CD4-positive, CD25-positive, alpha-beta regulatory T cell (primary cell): ENCODE data around the gene POLR2E. TPM values are rescaled to one million over a fixed set of nuclear protein-coding genes. Genes with fewer than 3 reads are reported as not detected.

Experiments
- ATAC-seq, 2 donors: fragments of 150-1000 bp; cut with Tn5 transposase; one replicate each; pipeline ENCODE4 v1.10.0; 2021; ENCODE audit warnings: low read depth in 2 of 2, moderate number of reproducible peaks in 2 of 2, moderate library complexity in 1 of 2
- DNase-seq, 3 donors: peaks; one replicate each; pipeline versions ENCODE4 v3.0.0 to v3.0.0-alpha.2; 2012 to 2022; ENCODE audit warnings: mixed read lengths in 1 of 3
- H3K27ac ChIP-seq: one replicate; pipeline ENCODE4 v1.7.0; 2013; ENCODE audit warnings: mild to moderate bottlenecking, low read length; ENCODE audit not compliant: insufficient read depth, poor library complexity, severe bottlenecking
- H3K27me3 ChIP-seq: one replicate; pipeline ENCODE4 v1.7.0; 2013; ENCODE audit warnings: low read length; ENCODE audit not compliant: control insufficient read depth, insufficient read depth
- H3K36me3 ChIP-seq: one replicate; pipeline ENCODE4 v1.7.0; 2013; ENCODE audit warnings: mild to moderate bottlenecking, low read length, moderate library complexity; ENCODE audit not compliant: control insufficient read depth, insufficient read depth
- H3K4me1 ChIP-seq: 2 replicates; pipeline ENCODE4 v1.7.0; 2013; ENCODE audit warnings: mild to moderate bottlenecking, low read length; ENCODE audit not compliant: insufficient read depth, control insufficient read depth, poor library complexity, severe bottlenecking
- H3K4me3 ChIP-seq: one replicate; pipeline ENCODE4 v1.7.0; 2013; ENCODE audit warnings: low read depth, mild to moderate bottlenecking, low read length, moderate library complexity
- H3K9me3 ChIP-seq, 2 experiments: 1 replicate in 1 of 2; 2 replicates in 1 of 2; pipeline ENCODE4 v1.7.0; 2013; ENCODE audit warnings: low read length in 2 of 2, mild to moderate bottlenecking in 1 of 2, moderate library complexity in 1 of 2; ENCODE audit not compliant: control insufficient read depth in 2 of 2
- H3K27ac Mint-ChIP-seq, 3 donors: one replicate each; pipeline ENCODE4 v1.8.0; 2020 to 2022; ENCODE audit warnings: mild to moderate bottlenecking in 3 of 3, mixed read lengths in 3 of 3, moderate library complexity in 2 of 3
- H3K27me3 Mint-ChIP-seq: one replicate; pipeline ENCODE4 v1.8.0; 2022; ENCODE audit warnings: mild to moderate bottlenecking, mixed read lengths
- H3K36me3 Mint-ChIP-seq: one replicate; pipeline ENCODE4 v1.8.0; 2020; ENCODE audit warnings: mixed read lengths
- H3K4me1 Mint-ChIP-seq, 4 donors: one replicate each; pipeline ENCODE4 v1.8.0; 2020 to 2022; ENCODE audit warnings: mixed read lengths in 4 of 4, mild to moderate bottlenecking in 1 of 4
- H3K4me3 Mint-ChIP-seq, 4 donors: one replicate each; pipeline ENCODE4 v1.8.0; 2020 to 2022; ENCODE audit warnings: mild to moderate bottlenecking in 4 of 4, mixed read lengths in 4 of 4, moderate library complexity in 3 of 4
- H3K9me3 Mint-ChIP-seq, 7 donors: one replicate each; pipeline ENCODE4 v1.8.0; 2020 to 2022; ENCODE audit warnings: mixed read lengths in 7 of 7, mild to moderate bottlenecking in 3 of 7, moderate library complexity in 2 of 7
- polyA plus RNA-seq, 4 donors: library from polyadenylated mRNA; unstranded; fragments of 300-500 nt; fragmentation: Illumina TruSeq; gene quantifications; one replicate each; pipeline ENCODE4 v1.2.3, GENCODE V29; 2021
- total RNA-seq: library from RNA; stranded (reverse); gene quantifications from one replicate; pipeline ENCODE4 v1.2.3, GENCODE V29; 2022

The POLR2E gene
- total and polyA plus RNA-seq, 5 donors from 2014 or later = 72.4 to 145 (median 125) TPM

- no peaks in the 10 kb centered on the region for H3K27me3 ChIP-seq
- Mint-ChIP-seq H3K36me3 (no peaks in the 10 kb centered on the region), H3K9me3 (peaks cover 0 to 2% (median 0%) of the 10 kb centered on the region in 7 donors), H3K27ac (peak overlapping the region in 1 of 3 donors; percentile 15), H3K4me3 (peak overlapping the region; percentile 89 to 96 (median 91)), H3K4me1 (peaks cover 3 to 49% (median 19%) of the 10 kb centered on the region in 4 donors), H3K27me3 (peaks cover 6% of the 10 kb centered on the region)
- H3K36me3 ChIP-seq = no peaks in the 10 kb centered on the region
- ATAC-seq = no peak
- H3K9me3 ChIP-seq = no peaks in the 10 kb centered on the region
- H3K4me3 ChIP-seq = no peak overlapping the region
- no peak for DNase-seq
- peaks cover 53% of the 10 kb centered on the region for H3K4me1 ChIP-seq
- H3K27ac ChIP-seq = no peak overlapping the region
Measured at GRCh38 chr19:1093330-1093729, 1.8 kb downstream of the POLR2E start.

GRCh38 chr19:1091544-1092175, 3.5 kb downstream of the POLR2E start:
- ATAC-seq (no peak), DNase-seq (no peak)
- peaks cover 0 to 2% (median 0%) of the 10 kb centered on the region in 7 donors for H3K9me3 Mint-ChIP-seq
- peak overlapping the region in 1 of 4 donors; percentile 89 for H3K4me3 Mint-ChIP-seq
- peaks cover 69% of the 10 kb centered on the region for H3K4me1 ChIP-seq
- no peaks in the 10 kb centered on the region for H3K27me3 ChIP-seq
- no peaks in the 10 kb centered on the region for H3K9me3 ChIP-seq
- H3K4me1 Mint-ChIP-seq = peaks cover 8 to 55% (median 26%) of the 10 kb centered on the region in 4 donors
- no peak overlapping the region for H3K27ac Mint-ChIP-seq
- peaks cover 6% of the 10 kb centered on the region for H3K27me3 Mint-ChIP-seq
- H3K36me3 ChIP-seq = peaks cover 5% of the 10 kb centered on the region
- H3K4me3 ChIP-seq = no peak overlapping the region
- no peak overlapping the region for H3K27ac ChIP-seq
- H3K36me3 Mint-ChIP-seq = peaks cover 7% of the 10 kb centered on the region

- peaks cover 6 to 54% (median 22%) of the 10 kb centered on the region in 4 donors for H3K4me1 Mint-ChIP-seq
- no peak overlapping the region for H3K27ac ChIP-seq
- H3K9me3 Mint-ChIP-seq = peaks cover 0 to 2% (median 0%) of the 10 kb centered on the region in 7 donors
- peaks cover 68% of the 10 kb centered on the region for H3K4me1 ChIP-seq
- H3K4me3 Mint-ChIP-seq = peak overlapping the region in 2 of 4 donors; percentile 35 to 65
- H3K4me3 ChIP-seq = no peak overlapping the region
- peaks cover 7% of the 10 kb centered on the region for H3K36me3 Mint-ChIP-seq
- H3K27me3 Mint-ChIP-seq = peaks cover 4% of the 10 kb centered on the region
- no peaks in the 10 kb centered on the region for H3K27me3 ChIP-seq
- no peak for ATAC-seq
- H3K27ac Mint-ChIP-seq = no peak overlapping the region
- no peaks in the 10 kb centered on the region for H3K9me3 ChIP-seq
- no peak for DNase-seq
- peaks cover 12% of the 10 kb centered on the region for H3K36me3 ChIP-seq
Measured at GRCh38 chr19:1090731-1091543, 4.2 kb downstream of the POLR2E start.

GRCh38 chr19:1089891-1090290, 5.3 kb downstream of the POLR2E start:
- Mint-ChIP-seq H3K4me3 (no peak overlapping the region), H3K4me1 (peaks cover 4 to 52% (median 18%) of the 10 kb centered on the region in 4 donors), H3K36me3 (peaks cover 14% of the 10 kb centered on the region), H3K27me3 (no peaks in the 10 kb centered on the region), H3K9me3 (peaks cover 0 to 2% (median 0%) of the 10 kb centered on the region in 7 donors), H3K27ac (no peak overlapping the region)
- H3K36me3 ChIP-seq = peaks cover 23% of the 10 kb centered on the region
- H3K27me3 ChIP-seq = no peaks in the 10 kb centered on the region
- peaks cover 67% of the 10 kb centered on the region for H3K4me1 ChIP-seq
- DNase-seq (no peak), ATAC-seq (no peak)
- H3K9me3 ChIP-seq = no peaks in the 10 kb centered on the region
- H3K4me3 ChIP-seq = no peak overlapping the region
- no peak overlapping the region for H3K27ac ChIP-seq

GRCh38 chr19:1089126-1089771, 5.9 kb downstream of the POLR2E start:
- H3K36me3 Mint-ChIP-seq = peaks cover 19% of the 10 kb centered on the region
- peak overlapping the region; percentile 76 for H3K27ac ChIP-seq
- peaks cover 4 to 54% (median 19%) of the 10 kb centered on the region in 4 donors for H3K4me1 Mint-ChIP-seq
- H3K27ac Mint-ChIP-seq = peak overlapping the region in 1 of 3 donors; percentile 94
- DNase-seq (no peak), ATAC-seq (no peak)
- no peaks in the 10 kb centered on the region for H3K27me3 ChIP-seq
- H3K4me1 ChIP-seq = peaks cover 62% of the 10 kb centered on the region
- no peaks in the 10 kb centered on the region for H3K27me3 Mint-ChIP-seq
- H3K9me3 Mint-ChIP-seq = peaks cover 0 to 2% (median 0%) of the 10 kb centered on the region in 7 donors
- H3K36me3 ChIP-seq = peaks cover 29% of the 10 kb centered on the region
- no peak overlapping the region for H3K4me3 ChIP-seq
- no peak overlapping the region for H3K4me3 Mint-ChIP-seq
- no peaks in the 10 kb centered on the region for H3K9me3 ChIP-seq

GRCh38 chr19:1088416-1089010, 6.7 kb downstream of the POLR2E start:
- DNase-seq = peak in 1 of 3 donors; percentile 58
- peak overlapping the region; percentile 27 to 92 (median 49) for H3K4me3 Mint-ChIP-seq
- H3K36me3 ChIP-seq = peaks cover 36% of the 10 kb centered on the region
- peak overlapping the region; percentile 88 to 94 (median 90) for H3K27ac Mint-ChIP-seq
- no peaks in the 10 kb centered on the region for H3K27me3 ChIP-seq
- peaks cover 55% of the 10 kb centered on the region for H3K4me1 ChIP-seq
- ATAC-seq = peak in 1 of 2 donors; percentile 19
- H3K4me3 ChIP-seq = no peak overlapping the region
- H3K9me3 Mint-ChIP-seq = peaks cover 0 to 5% (median 0%) of the 10 kb centered on the region in 7 donors
- peaks cover 4 to 52% (median 17%) of the 10 kb centered on the region in 4 donors for H3K4me1 Mint-ChIP-seq
- peaks cover 19% of the 10 kb centered on the region for H3K36me3 Mint-ChIP-seq
- H3K9me3 ChIP-seq = no peaks in the 10 kb centered on the region
- peak overlapping the region; percentile 76 for H3K27ac ChIP-seq
- H3K27me3 Mint-ChIP-seq = no peaks in the 10 kb centered on the region

GRCh38 chr19:1087813-1088415, 7.3 kb downstream of the POLR2E start:
- H3K9me3 ChIP-seq = no peaks in the 10 kb centered on the region
- H3K4me3 ChIP-seq = no peak overlapping the region
- no peaks in the 10 kb centered on the region for H3K27me3 Mint-ChIP-seq
- H3K36me3 Mint-ChIP-seq = peaks cover 19% of the 10 kb centered on the region
- H3K4me3 Mint-ChIP-seq = peak overlapping the region; percentile 57 to 92 (median 80)
- peak overlapping the region; percentile 88 to 90 (median 89) for H3K27ac Mint-ChIP-seq
- H3K27ac ChIP-seq = peak overlapping the region; percentile 76
- peaks cover 42% of the 10 kb centered on the region for H3K36me3 ChIP-seq
- peak in 2 of 3 donors; percentile 58 to 76 for DNase-seq
- peaks cover 53% of the 10 kb centered on the region for H3K4me1 ChIP-seq
- peaks cover 4 to 49% (median 14%) of the 10 kb centered on the region in 4 donors for H3K4me1 Mint-ChIP-seq
- peaks cover 0 to 6% (median 0%) of the 10 kb centered on the region in 7 donors for H3K9me3 Mint-ChIP-seq
- ATAC-seq = peak; percentile 29 to 42
- H3K27me3 ChIP-seq = no peaks in the 10 kb centered on the region
